HL-60 (cell line): ENCODE measurements around the gene C10orf71.

ENCODE experiments used
- CTCF ChIP-seq: IDR thresholded peaks from one replicate; pipeline ENCODE4 v1.5.1; 2011; ENCODE audit warnings: low read length, control low read depth, inconsistent platforms; ENCODE audit not compliant: insufficient read depth
- POLR2AphosphoS5 ChIP-seq: IDR thresholded peaks from 2 replicates; pipeline ENCODE4 v1.6.1; 2012; ENCODE audit warnings: low read depth

- TF ChIP-seq CTCF (no peak), POLR2AphosphoS5 (no peak)
Measured at GRCh38 chr10:49307921-49308320, 9.0 kb downstream of the C10orf71 start.
